Mucosa of rectum (tissue), 2 donors: ENCODE data around the gene DAB2IP.

Experiments used
- H3K27ac ChIP-seq, 2 donors: one replicate each; pipeline ENCODE4 v1.7.0; 2013; ENCODE audit warnings: inconsistent platforms in 2 of 2, low read depth in 2 of 2, low read length in 2 of 2
- H3K27me3 ChIP-seq, 2 donors: one replicate each; pipeline ENCODE4 v1.7.0; 2013; ENCODE audit warnings: low read length in 2 of 2; ENCODE audit not compliant: control insufficient read depth in 2 of 2, insufficient read depth in 2 of 2
- H3K36me3 ChIP-seq, 2 donors: one replicate each; pipeline ENCODE4 v1.7.0; 2013; ENCODE audit warnings: low read length in 2 of 2; ENCODE audit not compliant: control insufficient read depth in 2 of 2, insufficient read depth in 2 of 2
- H3K4me1 ChIP-seq, 2 donors: one replicate each; pipeline ENCODE4 v1.7.0; 2013; ENCODE audit warnings: low read length in 2 of 2, mild to moderate bottlenecking in 1 of 2; ENCODE audit not compliant: control insufficient read depth in 2 of 2, insufficient read depth in 2 of 2
- H3K4me3 ChIP-seq, 2 donors: one replicate each; pipeline ENCODE4 v1.7.0; 2013; ENCODE audit warnings: low read length in 2 of 2
- H3K9ac ChIP-seq, 2 donors: one replicate each; pipeline ENCODE4 v1.7.0; 2013; ENCODE audit warnings: low read length in 2 of 2, low read depth in 1 of 2, mild to moderate bottlenecking in 1 of 2
- H3K9me3 ChIP-seq, 2 donors: one replicate each; pipeline ENCODE4 v1.7.0; 2013; ENCODE audit warnings: low read length in 2 of 2; ENCODE audit not compliant: control insufficient read depth in 2 of 2
- donor health status: healthy.
- donor health status: Normal muscosa, but diverticular disease.

The DAB2IP gene

GRCh38 chr9:121800376-121800775 is 148.9 kb downstream of the DAB2IP start:
- H3K4me3 ChIP-seq: no peak overlapping the region
- H3K9ac ChIP-seq: no peak overlapping the region
- no peaks in the 10 kb centered on the region for H3K4me1 ChIP-seq

GRCh38 chr9:121801579-121801978 is 150.1 kb downstream of the DAB2IP start:
- peaks cover 3 to 5% of the 10 kb centered on the region in 2 donors for H3K9me3 ChIP-seq
- no peak overlapping the region for H3K9ac ChIP-seq
- H3K27me3 ChIP-seq: peaks cover 0 to 4% of the 10 kb centered on the region in 2 donors
- H3K36me3 ChIP-seq: no peaks in the 10 kb centered on the region
- no peak overlapping the region for H3K4me3 ChIP-seq
- H3K4me1 ChIP-seq: no peaks in the 10 kb centered on the region
- H3K27ac ChIP-seq: no peak overlapping the region

More at GRCh38 chr9:121800376-121800775, 148.9 kb downstream of the DAB2IP start:
- H3K27ac ChIP-seq: no peak overlapping the region
- H3K36me3 ChIP-seq: no peaks in the 10 kb centered on the region
- peaks cover 0 to 4% of the 10 kb centered on the region in 2 donors for H3K27me3 ChIP-seq
- peaks cover 3 to 5% of the 10 kb centered on the region in 2 donors for H3K9me3 ChIP-seq

GRCh38 chr9:121802753-121803152 is 151.3 kb downstream of the DAB2IP start:
- H3K9me3 ChIP-seq: peaks cover 3 to 5% of the 10 kb centered on the region in 2 donors
- H3K4me1 ChIP-seq: no peaks in the 10 kb centered on the region
- H3K9ac ChIP-seq: no peak overlapping the region
- no peak overlapping the region for H3K27ac ChIP-seq
- peaks cover 0 to 4% of the 10 kb centered on the region in 2 donors for H3K27me3 ChIP-seq
- H3K36me3 ChIP-seq: no peaks in the 10 kb centered on the region
- H3K4me3 ChIP-seq: no peak overlapping the region

- Histone ChIP-seq H3K36me3 (no peaks in the 10 kb centered on the region), H3K9ac (no peak overlapping the region), H3K4me1 (no peaks in the 10 kb centered on the region), H3K27ac (no peak overlapping the region), H3K9me3 (peaks cover 3 to 5% of the 10 kb centered on the region in 2 donors), H3K4me3 (no peak overlapping the region), H3K27me3 (peaks cover 0 to 4% of the 10 kb centered on the region in 2 donors)
These were observed 155.8 kb downstream of the DAB2IP start for GRCh38 chr9:121807069-121807822.

- Histone ChIP-seq H3K36me3 (no peaks in the 10 kb centered on the region), H3K27me3 (peaks cover 0 to 3% of the 10 kb centered on the region in 2 donors), H3K27ac (no peak overlapping the region), H3K4me1 (no peaks in the 10 kb centered on the region), H3K9me3 (peaks cover 3 to 5% of the 10 kb centered on the region in 2 donors), H3K9ac (no peak overlapping the region), H3K4me3 (no peak overlapping the region)
These were observed 156.4 kb downstream of the DAB2IP start for GRCh38 chr9:121807823-121808278.

GRCh38 chr9:121808781-121809180 is 157.3 kb downstream of the DAB2IP start:
- Histone ChIP-seq H3K9ac (no peak overlapping the region), H3K9me3 (peaks cover 3 to 5% of the 10 kb centered on the region in 2 donors), H3K27me3 (no peaks in the 10 kb centered on the region), H3K4me1 (no peaks in the 10 kb centered on the region), H3K27ac (no peak overlapping the region), H3K36me3 (no peaks in the 10 kb centered on the region), H3K4me3 (no peak overlapping the region)

GRCh38 chr9:121809356-121810050 is 158.1 kb downstream of the DAB2IP start:
- no peak overlapping the region for H3K4me3 ChIP-seq
- H3K9me3 ChIP-seq: peaks cover 0 to 5% of the 10 kb centered on the region in 2 donors
- no peaks in the 10 kb centered on the region for H3K4me1 ChIP-seq
- H3K36me3 ChIP-seq: no peaks in the 10 kb centered on the region
- no peaks in the 10 kb centered on the region for H3K27me3 ChIP-seq
- no peak overlapping the region for H3K27ac ChIP-seq
- no peak overlapping the region for H3K9ac ChIP-seq

- no peak overlapping the region for H3K4me3 ChIP-seq
- no peaks in the 10 kb centered on the region for H3K4me1 ChIP-seq
- no peaks in the 10 kb centered on the region for H3K9me3 ChIP-seq
- no peak overlapping the region for H3K27ac ChIP-seq
- H3K27me3 ChIP-seq: no peaks in the 10 kb centered on the region
- H3K9ac ChIP-seq: no peak overlapping the region
- H3K36me3 ChIP-seq: no peaks in the 10 kb centered on the region
These were observed 159.1 kb downstream of the DAB2IP start for GRCh38 chr9:121810489-121810888.

GRCh38 chr9:121811140-121811539 is 159.7 kb downstream of the DAB2IP start:
- no peak overlapping the region for H3K4me3 ChIP-seq
- H3K36me3 ChIP-seq: no peaks in the 10 kb centered on the region
- H3K9me3 ChIP-seq: no peaks in the 10 kb centered on the region
- no peak overlapping the region for H3K9ac ChIP-seq
- no peaks in the 10 kb centered on the region for H3K4me1 ChIP-seq
- H3K27me3 ChIP-seq: no peaks in the 10 kb centered on the region
- H3K27ac ChIP-seq: no peak overlapping the region

- H3K4me3 ChIP-seq: no peak overlapping the region
- H3K27me3 ChIP-seq: no peaks in the 10 kb centered on the region
- no peaks in the 10 kb centered on the region for H3K9me3 ChIP-seq
- H3K36me3 ChIP-seq: no peaks in the 10 kb centered on the region
- H3K4me1 ChIP-seq: no peaks in the 10 kb centered on the region
- no peak overlapping the region for H3K27ac ChIP-seq
- H3K9ac ChIP-seq: no peak overlapping the region
These were observed 160.3 kb downstream of the DAB2IP start for GRCh38 chr9:121811751-121812150.
